GM18508 (cell line): ENCODE results near the gene LMBR1.
"Not testable (repeated sequence)": the region's sequence is repeated elsewhere in the genome, so short reads cannot be mapped to it uniquely, and the experiment has no call there.

Source experiments
- ATAC-seq: cut with Tn5 transposase; IDR thresholded peaks from one replicate; pipeline ENCODE4 v1.9.1; 2021; ENCODE audit warnings: moderate number of reproducible peaks; ENCODE audit not compliant: insufficient read depth, unreplicated experiment

The LMBR1 gene

DNA sequence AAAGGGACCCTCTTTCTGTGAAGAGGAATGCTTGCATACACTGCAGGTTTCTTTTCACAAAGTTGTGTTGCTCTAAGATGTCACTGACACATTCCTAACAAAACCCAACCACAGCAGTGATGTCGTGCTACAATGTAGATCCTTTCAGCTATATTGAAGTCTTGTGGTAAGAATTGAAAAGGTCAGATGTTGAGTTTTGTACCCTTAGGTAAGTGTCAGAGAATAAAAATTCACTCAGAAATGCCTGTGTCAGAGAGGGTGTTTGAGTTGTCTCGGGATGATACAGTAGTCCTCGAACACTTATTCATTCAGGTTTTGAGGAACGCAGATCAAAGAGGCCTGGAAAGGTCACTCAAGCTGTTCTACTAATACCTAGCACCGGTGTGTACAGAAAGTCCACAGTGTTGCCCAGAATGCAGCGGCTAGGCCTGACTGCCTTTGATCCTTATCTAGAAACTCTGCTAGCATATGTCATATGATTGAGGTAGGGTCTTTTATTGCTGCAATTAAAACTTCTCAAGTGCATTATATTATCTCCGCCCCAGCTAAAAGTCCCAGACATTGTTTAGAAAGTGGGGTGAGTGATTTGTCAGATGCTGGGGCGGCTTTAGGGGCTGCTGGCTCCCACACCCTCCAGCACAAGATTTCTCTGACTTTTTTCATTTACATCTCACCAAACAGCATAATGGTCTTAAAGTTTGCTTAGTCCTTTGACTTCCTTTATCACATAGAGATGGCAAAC, 226.4 kb downstream of the LMBR1 start:
- ATAC-seq: no peak

DNA sequence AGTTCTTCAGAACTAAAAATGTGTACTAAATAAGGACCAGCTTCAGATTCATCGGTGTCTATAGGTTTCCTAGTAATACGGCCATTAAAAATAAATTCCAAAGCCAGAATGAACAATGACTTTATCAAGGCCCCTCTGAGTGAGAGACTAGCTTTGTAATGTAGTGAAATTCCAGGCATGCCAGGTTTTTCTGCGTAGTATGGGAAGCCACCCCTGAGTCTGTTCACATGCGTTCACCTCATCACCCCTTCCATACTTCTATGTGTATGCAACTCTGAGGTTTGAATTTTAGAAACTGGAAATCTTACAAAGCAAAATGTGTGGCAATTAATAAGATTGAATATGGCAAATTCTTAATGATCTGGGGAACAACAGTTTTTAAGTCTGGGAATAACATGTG, 227.9 kb downstream of the LMBR1 start:
- ATAC-seq: no peak

DNA sequence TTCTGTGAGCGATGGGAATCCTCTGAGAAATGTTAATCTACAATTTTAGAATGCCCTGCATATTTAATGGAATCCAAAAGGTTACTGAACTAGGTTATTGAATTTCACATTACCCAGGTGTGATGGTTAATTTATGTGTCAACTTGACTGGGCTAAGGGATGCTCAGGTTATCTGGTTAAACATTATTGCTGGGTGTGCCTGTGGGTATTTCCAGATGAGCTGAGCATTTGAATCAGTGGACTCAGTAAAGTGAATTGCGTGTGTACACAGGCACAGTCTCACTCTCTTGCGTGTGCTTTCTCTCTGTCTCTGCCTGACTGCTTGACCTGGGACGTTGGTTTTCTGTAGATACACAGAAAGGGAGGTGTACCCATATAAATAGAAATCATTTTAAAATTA, 230.7 kb downstream of the LMBR1 start:
- no peak for ATAC-seq

DNA sequence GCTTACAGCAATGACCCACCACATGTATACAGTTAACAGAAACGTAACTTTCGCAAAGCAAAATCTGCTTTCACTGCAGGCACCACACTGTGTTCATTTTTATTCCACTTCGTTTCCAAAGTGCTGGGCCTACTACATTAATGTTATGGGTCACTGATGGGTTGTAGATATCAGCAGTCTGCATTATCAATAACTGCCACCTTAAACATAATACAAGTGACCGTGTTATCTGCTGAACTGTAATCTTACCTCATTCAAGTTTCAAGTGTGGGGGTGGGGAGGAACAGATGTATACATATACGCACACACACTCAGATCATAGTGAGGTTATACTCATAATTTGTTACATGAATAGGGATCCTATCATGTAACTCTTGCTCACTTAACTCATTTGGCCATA, 231.3 kb downstream of the LMBR1 start:
- ATAC-seq: no peak

DNA sequence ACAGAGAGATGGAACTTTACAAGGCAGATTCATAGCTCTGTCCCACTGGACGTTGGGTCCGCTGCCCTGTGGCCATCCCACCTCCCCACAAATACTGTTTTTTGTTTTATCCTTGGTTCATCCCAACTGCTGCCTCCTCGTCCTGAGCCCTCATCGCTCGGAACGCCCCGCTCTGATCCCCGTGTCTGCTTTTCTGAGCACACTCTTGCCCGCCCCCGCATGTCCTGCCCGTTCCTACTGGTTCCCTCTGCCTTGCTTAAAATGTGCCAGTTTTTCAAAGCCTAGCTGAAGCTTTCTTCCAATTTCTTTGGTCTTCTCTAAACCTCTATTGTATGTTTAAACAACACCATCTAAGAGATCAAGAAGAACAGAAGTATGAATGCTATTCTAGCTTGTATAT, 233.0 kb downstream of the LMBR1 start:
- no peak for ATAC-seq

GRCh38 chr7:156659203-156659602, 233.8 kb downstream of the LMBR1 start:
- no peak for ATAC-seq

- ATAC-seq: no peak
These were observed 235.3 kb downstream of the LMBR1 start for GRCh38 chr7:156657681-156658080.

DNA sequence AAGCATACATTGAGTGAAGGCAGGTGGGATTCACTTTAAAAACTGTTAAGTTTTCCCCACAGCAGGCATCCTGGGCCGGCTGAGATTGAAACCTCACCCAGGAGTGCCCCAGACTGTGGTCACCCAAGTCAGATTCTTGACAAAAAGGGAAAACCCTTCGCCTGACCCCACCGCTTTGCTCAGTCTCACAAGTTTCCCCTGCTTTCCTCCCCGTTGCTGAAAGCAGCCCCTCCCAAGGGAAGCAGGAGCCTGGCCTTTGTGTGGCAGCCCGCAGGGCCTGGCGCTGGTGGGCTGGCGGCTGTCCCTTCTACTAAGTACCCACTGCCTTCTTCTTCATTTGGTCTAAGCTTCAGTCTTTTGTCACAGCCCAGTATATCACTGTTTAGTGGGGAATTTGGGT, 236.4 kb downstream of the LMBR1 start:
- no peak for ATAC-seq

DNA sequence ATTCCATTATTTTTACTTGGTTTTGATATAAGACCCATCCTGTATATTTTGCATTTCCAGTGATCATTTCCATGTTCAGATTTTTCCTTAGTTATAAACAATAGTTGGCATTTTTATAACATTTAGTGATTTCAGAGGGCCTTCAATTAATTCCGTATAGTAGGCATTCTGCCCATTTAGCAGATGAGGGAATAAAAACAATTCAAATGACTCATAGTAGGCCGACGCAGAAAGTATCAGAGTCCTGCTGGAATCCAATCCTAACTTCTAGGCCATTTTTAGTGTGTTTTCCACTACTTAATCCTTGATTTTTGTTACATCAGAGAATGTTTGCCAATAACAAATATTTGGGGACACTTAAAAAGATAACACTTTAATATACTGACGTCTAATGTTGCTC, 237.0 kb downstream of the LMBR1 start:
- no peak for ATAC-seq

- ATAC-seq: no peak
These were observed 237.7 kb downstream of the LMBR1 start for GRCh38 chr7:156655251-156655650.

- ATAC-seq: no peak
These were observed 238.3 kb downstream of the LMBR1 start for GRCh38 chr7:156654511-156655234.

DNA sequence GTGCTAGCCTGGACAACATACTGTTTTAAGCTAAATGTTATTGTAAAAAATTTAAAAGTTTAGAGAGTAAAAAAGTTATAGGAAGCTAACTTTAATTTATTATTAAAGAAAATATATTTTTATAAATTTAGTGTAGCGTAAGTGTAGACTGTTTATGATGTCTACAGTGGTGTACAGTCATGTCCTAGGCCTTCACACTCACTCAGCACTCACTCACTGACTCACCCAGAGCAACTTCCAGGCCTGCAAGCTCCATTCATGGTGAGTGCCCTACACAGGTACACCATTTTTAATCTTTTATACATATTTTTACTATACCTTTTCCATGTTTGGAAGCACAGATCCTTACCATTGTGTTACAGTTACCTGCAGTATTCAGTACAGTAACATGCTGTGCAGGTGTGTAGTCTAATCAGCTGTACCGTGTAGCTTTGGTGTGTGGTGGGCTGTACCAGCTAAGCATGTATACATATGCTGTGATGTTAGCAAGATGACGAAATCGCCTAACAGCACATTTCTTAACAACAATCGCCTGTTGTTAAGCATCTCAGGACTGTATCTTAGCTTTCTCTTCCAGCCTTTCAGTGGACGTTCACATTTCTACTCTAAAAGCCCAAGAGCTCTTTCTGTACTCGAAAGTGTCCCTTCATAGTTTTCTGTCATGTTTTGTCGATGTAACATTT, 240.0 kb downstream of the LMBR1 start:
- ATAC-seq: no peak

DNA sequence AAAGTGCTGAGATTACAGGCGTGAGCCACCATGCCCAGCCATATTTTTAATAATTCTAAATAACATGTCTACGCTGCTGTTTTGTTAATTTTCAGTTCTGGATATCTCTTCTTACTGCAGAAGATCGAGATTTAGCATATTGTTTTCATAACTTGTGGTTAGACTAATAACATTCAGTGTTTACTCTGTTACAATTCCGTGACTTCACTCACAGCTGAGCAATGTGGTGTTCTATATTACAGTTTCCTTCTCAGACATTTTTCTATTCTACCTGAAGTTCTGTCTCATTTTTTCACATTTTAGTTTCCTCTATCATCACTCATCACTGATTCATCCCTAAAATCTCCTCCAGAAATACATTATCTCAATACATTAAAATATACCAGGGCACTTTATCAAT, 241.5 kb downstream of the LMBR1 start:
- no peak for ATAC-seq

DNA sequence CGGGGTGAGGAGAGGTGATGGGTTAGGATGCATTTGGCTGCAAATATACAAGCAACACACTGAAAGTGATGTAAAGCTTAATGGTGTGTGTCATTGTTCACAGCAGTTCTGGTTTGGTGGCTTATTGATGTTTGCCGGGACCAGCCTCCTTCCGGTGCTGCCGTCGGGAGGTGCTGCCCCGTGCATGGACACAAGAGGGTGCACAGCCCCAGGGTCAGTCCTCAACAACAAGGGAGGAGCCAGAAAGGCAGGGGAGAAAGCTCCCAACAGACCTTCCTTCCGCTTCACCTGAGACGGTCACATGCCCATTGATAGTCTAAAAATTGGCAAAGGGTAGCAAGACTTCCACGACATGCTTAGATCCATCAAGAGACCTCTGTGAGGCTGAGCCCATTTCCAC, 242.9 kb downstream of the LMBR1 start:
- no peak for ATAC-seq

- not testable (repeated sequence) for ATAC-seq
These were observed 245.7 kb downstream of the LMBR1 start for GRCh38 chr7:156647330-156647729.

- no peak for ATAC-seq
These were observed 250.5 kb downstream of the LMBR1 start for GRCh38 chr7:156642306-156643045.

DNA sequence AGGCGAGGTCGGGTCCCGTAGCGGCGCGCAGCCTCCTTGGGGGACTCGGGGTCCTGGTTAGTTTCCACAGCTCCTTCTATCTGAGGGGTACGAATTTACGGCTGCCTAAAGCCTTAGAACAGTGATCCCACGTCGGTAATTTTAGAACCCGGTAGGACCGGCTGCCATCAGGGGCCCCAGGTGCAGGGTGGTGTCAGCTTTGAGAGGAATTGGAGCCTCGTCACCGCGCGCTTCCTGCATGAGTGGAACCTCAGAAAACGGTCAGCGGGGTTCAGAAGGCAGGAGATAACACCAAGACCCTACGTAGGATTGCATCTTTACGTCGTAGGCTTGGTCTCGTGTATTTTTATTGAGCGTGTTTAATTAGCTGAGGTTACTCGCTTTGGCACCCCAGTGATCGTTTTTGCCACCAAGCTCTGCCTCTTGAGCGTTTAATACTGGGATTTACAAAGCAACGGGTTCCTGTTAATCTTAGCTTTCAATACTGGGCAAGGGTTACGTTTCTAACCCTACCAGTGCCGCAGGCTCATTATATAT, 252.0 kb downstream of the LMBR1 start:
- peak; percentile 37 for ATAC-seq

GRCh38 chr7:156640257-156640948, 252.6 kb downstream of the LMBR1 start, which contains the start of gene RNF32:
TSS of gene RNF32 (plus strand) at chr7:156640774. CDS start at chr7:156643878, 3,104 bp downstream.
- ATAC-seq: peak; percentile 47

- no peak for ATAC-seq
These were observed 253.3 kb downstream of the LMBR1 start for GRCh38 chr7:156639426-156640256.
